Measurements from ENCODE around the gene ALKBH6. TPM values are rescaled to one million over a fixed set of nuclear protein-coding genes. Genes with fewer than 3 reads are reported as not detected.

ALKBH6 gene
- total and polyA plus RNA-seq, 2 experiments from 2014 or later = 33.6 to 51.4 TPM

GRCh38 chr19:36054733-36055686 is 41.0 kb upstream of the ALKBH6 start, which contains the start of gene WDR62:
WDR62 (plus strand) TSS chr19:36054897; CDS start chr19:36054972, 75 bp downstream.
- Mint-ChIP-seq H3K9me3 (no peaks in the 10 kb centered on the region; the same call in 2 of the 3 replicates), H3K4me1 (peaks cover 25% of the 10 kb centered on the region), H3K27ac (peak within 1 kb of the TSS; percentile 99), H3K36me3 (ENCODE audit: low read depth) (peaks cover 18% of the 10 kb centered on the region), H3K4me3 (peak within 1 kb of the TSS; percentile 93), H3K27me3 (ENCODE audit: insufficient read depth, low read depth, poor library complexity) (peaks cover 15% of the 10 kb centered on the region)
- Histone ChIP-seq H3F3A (replicated peaks; ENCODE audit: low read depth) (0 out of 2 replicates have a peak, but pooled peaks cover 17% of the 10 kb centered on the region), H3K9me2 (ENCODE audit: insufficient read depth) (no peaks in the 10 kb centered on the region), H2AFZ (peak within 1 kb of the TSS; percentile 50), H4K20me1 (replicated peaks; ENCODE audit: insufficient read depth) (peaks cover 37% of the 10 kb centered on the region), H3K27me3 (ENCODE audit: insufficient read depth) (no peaks in the 10 kb centered on the region), H3K4me1 (ENCODE audit: insufficient read depth) (peaks cover 23% of the 10 kb centered on the region; the same call in 1 of the 2 replicates), H3K27ac (ENCODE audit: low read depth) (peak within 1 kb of the TSS; percentile 79), H3K4me2 (peak within 1 kb of the TSS; percentile 99), H3K4me3 (peak within 1 kb of the TSS; percentile 94), H3K36me3 (ENCODE audit: insufficient read depth) (peaks cover 11% of the 10 kb centered on the region; the same call in 1 of the 2 replicates), H3K79me2 (replicated peaks; ENCODE audit: insufficient read depth) (peaks cover 45% of the 10 kb centered on the region)
- peak; percentile 78 for ATAC-seq
- TF ChIP-seq JUNB (IDR thresholded peaks at IDR 0.05; ENCODE audit: unreplicated experiment) (no peak), REST (IDR thresholded peaks at IDR 0.05; ENCODE audit: unreplicated experiment) (peak; percentile 20), POLR2AphosphoS5 (IDR thresholded peaks at IDR 0.05; ENCODE audit: low read depth) (peak; percentile 64), EZH2phosphoT487 (IDR thresholded peaks at IDR 0.05; ENCODE audit: unreplicated experiment) (no peak), NANOG (IDR thresholded peaks at IDR 0.05; ENCODE audit: borderline replicate concordance) (no peak)
- peak; percentile 96 for DNase-seq (ENCODE audit: low spot score)

GRCh38 chr19:36054119-36054732 is 40.2 kb upstream of the ALKBH6 start, which contains the start of gene THAP8:
THAP8 (minus strand) TSS chr19:36054285; CDS start chr19:36054217, 68 bp downstream.
- H3K79me2 ChIP-seq (replicated peaks; ENCODE audit: insufficient read depth) = peaks cover 45% of the 10 kb centered on the region
- peak; percentile 99 for DNase-seq (ENCODE audit: low spot score)
- peak within 1 kb of the TSS; percentile 79 for H3K27ac ChIP-seq (ENCODE audit: low read depth)
- peaks cover 23% of the 10 kb centered on the region; the same call in 1 of the 2 replicates for H3K4me1 ChIP-seq (ENCODE audit: insufficient read depth)
- no peaks in the 10 kb centered on the region for H3K27me3 ChIP-seq (ENCODE audit: insufficient read depth)
- peaks cover 4% of the 10 kb centered on the region; the same call in 1 of the 2 replicates for H3K36me3 ChIP-seq (ENCODE audit: insufficient read depth)
- Mint-ChIP-seq H3K4me3 (peak within 1 kb of the TSS; percentile 93), H3K9me3 (no peaks in the 10 kb centered on the region; the same call in 2 of the 3 replicates), H3K4me1 (peaks cover 25% of the 10 kb centered on the region), H3K27ac (peak within 1 kb of the TSS; percentile 99), H3K27me3 (ENCODE audit: insufficient read depth, low read depth, poor library complexity) (peaks cover 15% of the 10 kb centered on the region), H3K36me3 (ENCODE audit: low read depth) (peaks cover 11% of the 10 kb centered on the region)
- peaks cover 31% of the 10 kb centered on the region for H4K20me1 ChIP-seq (replicated peaks; ENCODE audit: insufficient read depth)
- ATAC-seq = peak; percentile 81
- H3K4me3 ChIP-seq = peak within 1 kb of the TSS; percentile 94
- H2AFZ ChIP-seq = peak within 1 kb of the TSS; percentile 50
- no peaks in the 10 kb centered on the region for H3K9me2 ChIP-seq (ENCODE audit: insufficient read depth)
- H3K4me2 ChIP-seq = peak within 1 kb of the TSS; percentile 99
- 0 out of 2 replicates have a peak, but pooled peaks cover 13% of the 10 kb centered on the region for H3F3A ChIP-seq (replicated peaks; ENCODE audit: low read depth)
- TF ChIP-seq CTCF (conservative IDR thresholded peaks at IDR 0.05; ENCODE audit: low read depth in 2 of 2) (peak; percentile 11 to 32; a peak in 2 of 4 replicates), STAT1 (IDR thresholded peaks at IDR 0.05; ENCODE audit: unreplicated experiment) (no peak), ZNF114 (CRISPR knock-in tag; IDR thresholded peaks at IDR 0.05) (no peak), CREB1 (CRISPR knock-in tag; IDR thresholded peaks at IDR 0.05; ENCODE audit: low read depth) (peak; percentile 89)
